ENCODE data around the gene CHI3L1. TPM values are rescaled to one million over a fixed set of nuclear protein-coding genes. Genes with fewer than 3 reads are reported as not detected.

Gene CHI3L1
- total RNA-seq, 1 donor from 2014 or later, result 0.46 TPM

- intact Hi-C loops (cut with DNase I), result loop anchor here (1.0 to 2.0 kb wide), 3 partner anchors 44 to 133 kb away; no protein-coding TSS in a partner anchor
- DNase-seq (ENCODE audit: missing footprints), result peak; percentile 72
Observed at GRCh38 chr1:203172184-203173010, 14.1 kb downstream of the CHI3L1 start.

GRCh38 chr1:203171341-203172183, 14.9 kb downstream of the CHI3L1 start:
- ATAC-seq (no peak), DNase-seq (ENCODE audit: missing footprints) (no peak)
- intact Hi-C loops (cut with DNase I), result loop anchor here (1.0 to 2.0 kb wide), 3 partner anchors 45 to 132 kb away; no protein-coding TSS in a partner anchor

More at GRCh38 chr1:203172184-203173010, 14.1 kb downstream of the CHI3L1 start:
- peak; percentile 53 for ATAC-seq

DNA sequence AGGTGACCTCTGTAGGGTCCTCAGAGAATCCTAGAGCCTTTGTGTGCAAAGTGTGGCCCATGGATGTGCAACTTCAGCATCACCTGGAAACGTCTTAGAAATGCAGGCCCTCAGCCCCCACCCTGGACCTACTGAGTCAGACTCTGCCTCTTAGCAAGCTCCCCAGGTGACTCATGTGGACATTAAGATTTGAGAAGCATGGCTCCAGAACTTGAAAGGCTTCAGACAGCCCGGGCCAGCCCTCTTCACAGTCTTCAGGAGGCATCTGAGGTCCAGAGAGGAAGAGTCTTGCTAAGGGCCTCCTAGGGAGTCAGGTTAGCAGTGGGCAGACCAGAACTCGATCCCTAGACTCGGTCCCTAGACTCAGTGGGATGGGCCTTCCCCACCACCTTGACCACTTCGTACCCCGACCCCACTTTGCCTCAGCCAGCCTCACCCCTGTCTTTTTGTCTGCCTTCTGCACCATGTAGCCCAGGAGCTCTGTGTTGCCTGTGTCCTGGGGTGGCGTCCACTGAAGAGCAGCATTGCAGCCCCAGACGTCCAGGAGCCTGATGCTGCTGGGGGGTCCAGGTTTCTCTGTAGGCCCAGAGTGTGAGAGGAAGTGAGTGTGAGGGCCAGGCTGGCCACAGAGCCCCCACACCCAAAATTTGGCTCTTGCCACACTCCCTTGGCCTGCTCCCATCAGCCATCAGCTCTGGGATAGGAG, 15.7 kb downstream of the CHI3L1 start:
- intact Hi-C loops (cut with DNase I), result no loop called here

DNA sequence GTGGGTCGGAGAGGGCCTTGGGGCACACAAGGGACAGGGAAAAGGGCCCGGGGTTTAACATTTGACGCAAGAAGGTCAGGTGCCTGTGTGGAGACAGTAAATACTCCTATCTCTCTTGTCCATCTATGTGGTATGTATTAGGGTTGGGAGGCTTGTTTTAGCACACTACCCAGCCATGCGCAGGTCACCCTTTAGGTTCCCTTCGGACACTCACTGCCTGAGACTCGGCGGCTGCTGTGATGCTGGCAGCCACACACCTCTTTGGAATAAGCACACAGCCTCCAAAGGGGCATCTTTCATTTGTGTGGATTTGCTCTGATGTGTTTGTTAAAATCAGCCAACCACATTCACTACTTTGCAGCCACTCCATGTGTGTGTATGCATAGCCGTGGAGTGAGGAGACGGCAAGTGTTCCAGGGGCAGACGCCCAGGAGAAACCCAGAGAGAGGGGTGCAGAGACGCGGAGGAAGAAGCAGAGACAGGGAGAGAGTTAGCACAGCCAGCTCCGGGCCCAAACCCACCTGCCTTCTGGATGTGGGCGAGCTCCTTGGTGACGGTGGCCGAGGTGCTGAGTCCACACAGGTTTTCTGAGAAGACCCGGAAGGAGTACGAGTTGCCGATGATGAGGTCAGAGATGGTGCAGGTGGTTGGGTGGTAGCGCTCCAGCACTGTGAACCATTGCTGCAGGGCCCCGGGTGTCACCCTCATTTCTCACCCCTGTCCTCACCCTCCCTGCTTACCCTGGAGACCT, 16.6 kb downstream of the CHI3L1 start:
- DNase-seq (ENCODE audit: missing footprints) (no peak), ATAC-seq (no peak)
- intact Hi-C loops (cut with DNase I), result no loop called here

More for the DNA sequence above, 15.7 kb downstream of the CHI3L1 start:
- ATAC-seq, result no peak
- no peak for DNase-seq (ENCODE audit: missing footprints)

- ATAC-seq (no peak), DNase-seq (ENCODE audit: missing footprints) (no peak)
- intact Hi-C loops (cut with DNase I), result no loop called here
Observed at GRCh38 chr1:203168991-203169390, 17.5 kb downstream of the CHI3L1 start.

GRCh38 chr1:203168256-203168786, 18.2 kb downstream of the CHI3L1 start:
- no peak for ATAC-seq
- intact Hi-C loops (cut with DNase I), result no loop called here
- DNase-seq (ENCODE audit: missing footprints), result no peak

GRCh38 chr1:203167913-203168200, 18.6 kb downstream of the CHI3L1 start:
- ATAC-seq (no peak), DNase-seq (ENCODE audit: missing footprints) (no peak)
- intact Hi-C loops (cut with DNase I), result no loop called here

- no peak for DNase-seq (ENCODE audit: missing footprints)
- peak; percentile 15 for ATAC-seq
- intact Hi-C loops (cut with DNase I), result no loop called here
Observed at GRCh38 chr1:203167026-203167912, 19.2 kb downstream of the CHI3L1 start.

GRCh38 chr1:203166192-203166940, 20.1 kb downstream of the CHI3L1 start:
- DNase-seq (ENCODE audit: missing footprints) (no peak), ATAC-seq (no peak)
- intact Hi-C loops (cut with DNase I), result no loop called here

DNA sequence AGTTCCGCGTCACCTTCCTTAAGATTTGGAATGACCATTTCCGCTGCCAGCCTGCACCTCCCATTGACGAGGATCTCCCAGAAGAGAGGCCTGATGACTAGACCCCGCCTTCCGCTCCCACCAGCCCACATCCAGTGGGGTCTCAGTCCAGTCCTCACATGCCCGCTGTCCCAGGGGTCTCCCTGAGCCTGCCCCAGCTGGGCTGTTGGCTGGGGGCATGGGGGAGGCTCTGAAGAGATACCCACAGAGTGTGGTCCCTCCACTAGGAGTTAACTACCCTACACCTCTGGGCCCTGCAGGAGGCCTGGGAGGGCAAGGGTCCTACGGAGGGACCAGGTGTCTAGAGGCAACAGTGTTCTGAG, 20.7 kb downstream of the CHI3L1 start:
- ATAC-seq, result no peak
- intact Hi-C loops (cut with DNase I), result no loop called here

DNA sequence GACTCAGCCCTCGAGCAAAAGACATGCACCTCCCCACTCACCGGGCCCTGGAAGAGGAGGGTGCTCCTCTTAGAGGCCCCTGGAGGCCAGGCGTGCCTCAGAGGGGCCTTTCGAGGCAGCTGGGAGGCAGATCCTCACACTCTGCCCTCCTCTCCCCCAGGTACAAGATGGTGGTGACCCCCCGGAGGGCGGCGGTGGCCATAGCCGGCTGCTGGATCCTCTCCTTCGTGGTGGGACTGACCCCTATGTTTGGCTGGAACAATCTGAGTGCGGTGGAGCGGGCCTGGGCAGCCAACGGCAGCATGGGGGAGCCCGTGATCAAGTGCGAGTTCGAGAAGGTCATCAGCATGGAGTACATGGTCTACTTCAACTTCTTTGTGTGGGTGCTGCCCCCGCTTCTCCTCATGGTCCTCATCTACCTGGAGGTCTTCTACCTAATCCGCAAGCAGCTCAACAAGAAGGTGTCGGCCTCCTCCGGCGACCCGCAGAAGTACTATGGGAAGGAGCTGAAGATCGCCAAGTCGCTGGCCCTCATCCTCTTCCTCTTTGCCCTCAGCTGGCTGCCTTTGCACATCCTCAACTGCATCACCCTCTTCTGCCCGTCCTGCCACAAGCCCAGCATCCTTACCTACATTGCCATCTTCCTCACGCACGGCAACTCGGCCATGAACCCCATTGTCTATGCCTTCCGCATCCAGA, 21.3 kb downstream of the CHI3L1 start:
- DNase-seq (ENCODE audit: missing footprints), result peak; percentile 13
- no peak for ATAC-seq
- intact Hi-C loops (cut with DNase I), result no loop called here

More for the DNA sequence above, 20.7 kb downstream of the CHI3L1 start:
- peak; percentile 35 for DNase-seq (ENCODE audit: missing footprints)

GRCh38 chr1:203163891-203164635, 22.4 kb downstream of the CHI3L1 start:
- no peak for ATAC-seq
- no peak for DNase-seq (ENCODE audit: missing footprints)
- intact Hi-C loops (cut with DNase I), result no loop called here

DNA sequence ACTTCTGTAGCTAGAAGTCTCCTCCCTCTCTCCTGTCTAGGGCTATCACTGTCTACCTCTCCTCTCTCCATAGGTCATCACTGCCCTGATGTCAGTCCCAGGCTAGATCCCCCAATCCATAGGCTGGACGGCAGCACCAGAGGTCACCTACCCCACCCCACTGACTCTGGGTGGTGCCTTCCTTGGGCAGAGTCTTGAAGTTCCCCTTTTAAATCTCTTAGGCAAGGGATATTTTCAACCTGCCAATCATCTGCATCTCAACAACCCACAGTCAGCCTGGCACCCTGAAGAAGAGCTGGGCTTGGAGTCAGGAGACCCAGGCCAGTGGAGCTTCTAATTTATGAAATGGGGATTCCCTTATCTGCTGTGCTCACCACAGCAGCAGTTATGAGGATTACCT, 24.1 kb downstream of the CHI3L1 start:
- no peak for DNase-seq (ENCODE audit: missing footprints)
- intact Hi-C loops (cut with DNase I), result no loop called here
- no peak for ATAC-seq

GRCh38 chr1:203161703-203162102, 24.8 kb downstream of the CHI3L1 start:
- no peak for ATAC-seq
- no peak for DNase-seq (ENCODE audit: missing footprints)
- intact Hi-C loops (cut with DNase I), result no loop called here

GRCh38 chr1:203161175-203161574, 25.3 kb downstream of the CHI3L1 start:
- no peak for ATAC-seq
- DNase-seq (ENCODE audit: missing footprints), result no peak
- intact Hi-C loops (cut with DNase I), result no loop called here

- DNase-seq (ENCODE audit: missing footprints) (no peak), ATAC-seq (no peak)
- intact Hi-C loops (cut with DNase I), result no loop called here
Observed at GRCh38 chr1:203159844-203160243, 26.7 kb downstream of the CHI3L1 start.

Measured in Right ventricle myocardium inferior (tissue), 1 donor.